HepG2 (cell line): ENCODE data around the gene TNFRSF11A.

Experiments used
- CTCF ChIP-seq: sonication (generic); formaldehyde crosslinking; IDR thresholded peaks from 2 replicates; pipeline ENCODE4 v1.5.0; 2020; ENCODE audit warnings: mild to moderate bottlenecking, missing genetic modification reagents, moderate library complexity
- HMGXB4 ChIP-seq, 2 experiments: sonication (generic) in 1 of 2; formaldehyde crosslinking in 1 of 2; IDR thresholded peaks; 2 replicates each; pipeline versions ENCODE4 v1.4.0 to v1.6.1; 2018 to 2020; ENCODE audit warnings: missing genetic modification reagents in 2 of 2, borderline replicate concordance in 1 of 2, low read depth in 1 of 2, mild to moderate bottlenecking in 1 of 2, missing biosample characterization in 1 of 2
- JUND ChIP-seq: sonication (generic); formaldehyde crosslinking; IDR thresholded peaks from 2 replicates; pipeline ENCODE4 v1.8.0; 2022; ENCODE audit warnings: mild to moderate bottlenecking, missing genetic modification reagents
- NFE2L2 ChIP-seq: fragments of 150-350 bp; IDR thresholded peaks from 2 replicates; pipeline ENCODE4 v1.6.1; 2014; ENCODE audit warnings: low read length
- REST ChIP-seq, 2 experiments: IDR thresholded peaks; 2 replicates each; pipeline ENCODE4 v1.6.1; 2011 to 2012; ENCODE audit warnings: low read length in 2 of 2, borderline replicate concordance in 1 of 2, low read depth in 1 of 2, mild to moderate bottlenecking in 1 of 2, moderate library complexity in 1 of 2
- TP53 ChIP-seq: sonication (generic); formaldehyde crosslinking; conservative IDR thresholded peaks from 2 replicates; pipeline ENCODE4 v1.4.0; 2020; ENCODE audit warnings: missing genetic modification reagents
- ZNF160 ChIP-seq: sonication (generic); formaldehyde crosslinking; IDR thresholded peaks from 2 replicates; pipeline ENCODE4 v1.8.0; 2022; ENCODE audit warnings: mild to moderate bottlenecking, inconsistent platforms, missing genetic modification reagents

- no peak for TF ChIP-seq NFE2L2
- TF ChIP-seq JUND (CRISPR knock-in tag): no peak
- TF ChIP-seq HMGXB4 (CRISPR knock-in tag; IDR thresholded peaks at IDR 0.05; ENCODE audit: borderline replicate concordance in 1 of 2, low read depth in 1 of 2): no peak
- TF ChIP-seq REST (IDR thresholded peaks at IDR 0.05; ENCODE audit: borderline replicate concordance in 1 of 2, low read depth in 1 of 2, low read length in 2 of 2): no peak
- no peak for TF ChIP-seq ZNF160 (CRISPR knock-in tag)
- no peak for TF ChIP-seq TP53 (CRISPR knock-in tag)
- TF ChIP-seq CTCF (CRISPR knock-in tag): peak; percentile 53
Observed at GRCh38 chr18:62324917-62325805, at the start of gene TNFRSF11A.
